Gastroesophageal sphincter (tissue), 3 donors: ENCODE measurements around the gene SMARCA2.

ENCODE experiments used
- CTCF ChIP-seq, 4 experiments: fragments of 200-600 bp in 2 of 4; fragments of 450-650 bp in 2 of 4; sonication (generic) in 1 of 4; IDR thresholded peaks; one replicate each; pipeline ENCODE4 v1.5.1; 2017 to 2019; ENCODE audit warnings: antibody characterized with exemption in 4 of 4, mild to moderate bottlenecking in 2 of 4, moderate library complexity in 2 of 4
- POLR2A ChIP-seq, 2 donors: fragments of 450-650 bp; IDR thresholded peaks; one replicate each; pipeline ENCODE4 v1.6.1; 2017; ENCODE audit warnings: antibody characterized with exemption in 2 of 2, mild to moderate bottlenecking in 2 of 2, moderate library complexity in 1 of 2
- POLR2AphosphoS5 ChIP-seq: sonication (generic); formaldehyde crosslinking; IDR thresholded peaks from one replicate; pipeline ENCODE4 v1.6.1; 2017; ENCODE audit warnings: antibody characterized with exemption

DNA sequence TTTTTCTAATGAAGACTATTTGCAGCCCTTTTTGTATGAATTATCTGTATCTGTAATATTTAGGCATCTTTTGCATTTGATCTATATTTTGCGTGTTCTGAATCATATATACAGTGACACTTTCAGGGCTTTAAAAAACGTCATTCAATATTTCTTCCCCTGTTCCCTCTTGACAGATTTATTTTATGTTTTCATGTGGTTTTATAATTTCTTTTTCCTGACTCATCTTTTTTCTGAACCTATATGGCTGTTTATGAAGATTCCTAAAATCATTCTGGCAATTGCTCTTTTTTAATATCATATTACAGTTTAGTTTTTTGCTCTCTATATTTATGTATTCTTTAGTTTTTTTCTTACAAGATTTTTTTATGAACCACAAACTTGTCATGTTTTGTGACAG lies 67.6 kb downstream of the SMARCA2 start:
- TF ChIP-seq CTCF (IDR thresholded peaks at IDR 0.05) (no peak), POLR2A (IDR thresholded peaks at IDR 0.05) (no peak), POLR2AphosphoS5 (no peak)
